H9 (cell line): ENCODE data around the gene CACNA2D3. TPM values are rescaled to one million over a fixed set of nuclear protein-coding genes. Genes with fewer than 3 reads are reported as not detected.

Source experiments
- DNase-seq: peaks from one replicate; pipeline ENCODE4 v3.0.0-alpha.2; 2017
- H2AFZ ChIP-seq: one replicate; pipeline ENCODE4 v1.6.1; 2013; ENCODE audit warnings: mild to moderate bottlenecking, low read length, control low read depth, moderate library complexity
- H2AK5ac ChIP-seq: 2 replicates; pipeline ENCODE4 v1.6.1; 2013; ENCODE audit warnings: low read length, control low read depth, mixed read lengths; ENCODE audit not compliant: insufficient read length
- H2BK120ac ChIP-seq: one replicate; pipeline ENCODE4 v1.6.1; 2013; ENCODE audit warnings: low read depth, mild to moderate bottlenecking, low read length, control low read depth, inconsistent platforms; ENCODE audit not compliant: poor library complexity, severe bottlenecking
- H2BK12ac ChIP-seq: 2 replicates; pipeline ENCODE4 v1.6.1; 2013; ENCODE audit warnings: low read length, control low read depth, mixed read lengths, low read depth; ENCODE audit not compliant: insufficient read length
- H2BK15ac ChIP-seq: 2 replicates; pipeline ENCODE4 v1.6.1; 2013; ENCODE audit warnings: low read depth, low read length, control low read depth
- H2BK20ac ChIP-seq: one replicate; pipeline ENCODE4 v1.6.1; 2013; ENCODE audit warnings: low read depth, mild to moderate bottlenecking, low read length, control low read depth, inconsistent platforms; ENCODE audit not compliant: poor library complexity, severe bottlenecking
- H2BK5ac ChIP-seq: 2 replicates; pipeline ENCODE4 v1.6.1; 2013; ENCODE audit warnings: low read length, control low read depth, mixed read lengths; ENCODE audit not compliant: insufficient read length
- H3K14ac ChIP-seq: 2 replicates; pipeline ENCODE4 v1.6.1; 2013; ENCODE audit warnings: low read length, control low read depth; ENCODE audit not compliant: insufficient read depth
- H3K18ac ChIP-seq: 2 replicates; pipeline ENCODE4 v1.6.1; 2013; ENCODE audit warnings: low read depth, mild to moderate bottlenecking, mixed read lengths, low read length, control low read depth; ENCODE audit not compliant: insufficient read length
- H3K23ac ChIP-seq: 2 replicates; pipeline ENCODE4 v1.6.1; 2013; ENCODE audit warnings: low read length, control low read depth, mixed read lengths, low read depth; ENCODE audit not compliant: insufficient read length
- H3K23me2 ChIP-seq: 2 replicates; pipeline ENCODE4 v1.6.1; 2013; ENCODE audit warnings: low read depth, mild to moderate bottlenecking, mixed read lengths, low read length, control low read depth; ENCODE audit not compliant: insufficient read length, poor library complexity, severe bottlenecking
- H3K27ac ChIP-seq: 2 replicates; pipeline ENCODE4 v1.5.1; 2013; ENCODE audit warnings: low read length, control low read depth, mixed read lengths, low read depth; ENCODE audit not compliant: insufficient read length
- H3K27me3 ChIP-seq: 2 replicates; pipeline ENCODE4 v1.6.1; 2013; ENCODE audit warnings: low read length, control low read depth, inconsistent platforms; ENCODE audit not compliant: insufficient read depth
- H3K4ac ChIP-seq: 2 replicates; pipeline ENCODE4 v1.6.1; 2013; ENCODE audit warnings: low read depth, mild to moderate bottlenecking, control low read depth, inconsistent platforms, low read length, moderate library complexity
- H3K4me1 ChIP-seq: 2 replicates; pipeline ENCODE4 v1.6.1; 2013; ENCODE audit warnings: low read length, control low read depth, inconsistent platforms; ENCODE audit not compliant: insufficient read depth
- H3K4me2 ChIP-seq: 2 replicates; pipeline ENCODE4 v1.6.1; 2013; ENCODE audit warnings: low read length, control low read depth, mixed read lengths; ENCODE audit not compliant: insufficient read length, insufficient read depth
- H3K56ac ChIP-seq: 2 replicates; pipeline ENCODE4 v1.6.1; 2013; ENCODE audit warnings: low read depth, mild to moderate bottlenecking, mixed read lengths, low read length, control low read depth; ENCODE audit not compliant: insufficient read length
- H3K79me1 ChIP-seq: 2 replicates; pipeline ENCODE4 v1.6.1; 2013; ENCODE audit warnings: low read depth, mild to moderate bottlenecking, moderate library complexity, low read length, control low read depth, inconsistent platforms; ENCODE audit not compliant: insufficient read depth, poor library complexity, severe bottlenecking
- H3K79me2 ChIP-seq: 2 replicates; pipeline ENCODE4 v1.6.1; 2013; ENCODE audit warnings: low read length, control low read depth, inconsistent platforms; ENCODE audit not compliant: insufficient read depth
- H3K9ac ChIP-seq: 2 replicates; pipeline ENCODE4 v1.6.1; 2013; ENCODE audit warnings: low read length, control low read depth, mixed read lengths; ENCODE audit not compliant: insufficient read length; ENCODE audit errors: extremely low read depth
- H3K9me3 ChIP-seq: one replicate; pipeline ENCODE4 v1.6.1; 2013; ENCODE audit warnings: low read depth, low read length, inconsistent platforms; ENCODE audit not compliant: control insufficient read depth
- H3T11ph ChIP-seq: one replicate; pipeline ENCODE4 v1.6.1; 2013; ENCODE audit warnings: mild to moderate bottlenecking, low read length, control low read depth, inconsistent platforms
- H4K20me1 ChIP-seq: one replicate; pipeline ENCODE4 v1.6.1; 2013; ENCODE audit not compliant: control insufficient read depth, insufficient read length, insufficient read depth
- H4K5ac ChIP-seq: 2 replicates; pipeline ENCODE4 v1.6.1; 2013; ENCODE audit warnings: low read depth, mild to moderate bottlenecking, mixed read lengths, low read length, control low read depth; ENCODE audit not compliant: insufficient read length
- H4K8ac ChIP-seq: replicated peaks from 2 replicates; pipeline ENCODE4 v1.6.1; 2013; ENCODE audit warnings: low read length, control low read depth, mixed read lengths, low read depth; ENCODE audit not compliant: insufficient read length
- H4K91ac ChIP-seq: 2 replicates; pipeline ENCODE4 v1.6.1; 2013; ENCODE audit warnings: low read depth, mild to moderate bottlenecking, moderate library complexity, mixed read lengths, low read length, control low read depth; ENCODE audit not compliant: insufficient read length
- H3K27ac Mint-ChIP-seq, 3 experiments: 2 replicates in 2 of 3; 3 replicates in 1 of 3; pipeline ENCODE4 v1.8.0; 2020 to 2021; ENCODE audit warnings: mixed read lengths in 3 of 3, mild to moderate bottlenecking in 1 of 3, moderate library complexity in 1 of 3
- H3K27me3 Mint-ChIP-seq: 2 replicates; pipeline ENCODE4 v1.8.0; 2021; ENCODE audit warnings: low read depth, mild to moderate bottlenecking, moderate library complexity, mixed read lengths
- H3K36me3 Mint-ChIP-seq, 3 experiments: 2 replicates in 2 of 3; 3 replicates in 1 of 3; pipeline ENCODE4 v1.8.0; 2020 to 2021; ENCODE audit warnings: low read depth in 3 of 3, mixed read lengths in 3 of 3; ENCODE audit not compliant: insufficient read depth in 1 of 3
- H3K4me1 Mint-ChIP-seq, 2 experiments: 2 replicates each; pipeline ENCODE4 v1.8.0; 2020; ENCODE audit warnings: mixed read lengths in 2 of 2
- H3K4me3 Mint-ChIP-seq, 2 experiments: 2 replicates in 1 of 2; 3 replicates in 1 of 2; pipeline ENCODE4 v1.8.0; 2020 to 2021; ENCODE audit warnings: mild to moderate bottlenecking in 2 of 2, mixed read lengths in 2 of 2, moderate library complexity in 1 of 2
- H3K9me3 Mint-ChIP-seq, 2 experiments: 2 replicates in 1 of 2; 3 replicates in 1 of 2; pipeline ENCODE4 v1.8.0; 2020; ENCODE audit warnings: mild to moderate bottlenecking in 2 of 2, mixed read lengths in 2 of 2, moderate library complexity in 1 of 2
- WGBS: extraction: QIAGEN DNeasy Blood & Tissue Kit; methylation state at CpG from one replicate; pipeline ENCODE4 v1.1.7; 2013; ENCODE audit warnings: missing lambda C conversion rate, low lambda C conversion rate, mixed read lengths; ENCODE audit not compliant: insufficient read length; ENCODE audit errors: extremely low coverage; 5-methylcytosine and 5-hydroxymethylcytosine counted together
- total RNA-seq: library from RNA; stranded (reverse); gene quantifications from 2 replicates; pipeline ENCODE4 v1.2.1, GENCODE V29; 2021
- TF ChIP-seq, protein P1 (sequence below): fragments of 200-600 bp; sonication (generic); conservative IDR thresholded peaks from 3 replicates; pipeline ENCODE4 v1.8.0; 2021; ENCODE audit warnings: antibody characterized with exemption, mild to moderate bottlenecking

Gene CACNA2D3
- total RNA-seq, 1 experiment from 2014 or later: 3.2 TPM

DNA sequence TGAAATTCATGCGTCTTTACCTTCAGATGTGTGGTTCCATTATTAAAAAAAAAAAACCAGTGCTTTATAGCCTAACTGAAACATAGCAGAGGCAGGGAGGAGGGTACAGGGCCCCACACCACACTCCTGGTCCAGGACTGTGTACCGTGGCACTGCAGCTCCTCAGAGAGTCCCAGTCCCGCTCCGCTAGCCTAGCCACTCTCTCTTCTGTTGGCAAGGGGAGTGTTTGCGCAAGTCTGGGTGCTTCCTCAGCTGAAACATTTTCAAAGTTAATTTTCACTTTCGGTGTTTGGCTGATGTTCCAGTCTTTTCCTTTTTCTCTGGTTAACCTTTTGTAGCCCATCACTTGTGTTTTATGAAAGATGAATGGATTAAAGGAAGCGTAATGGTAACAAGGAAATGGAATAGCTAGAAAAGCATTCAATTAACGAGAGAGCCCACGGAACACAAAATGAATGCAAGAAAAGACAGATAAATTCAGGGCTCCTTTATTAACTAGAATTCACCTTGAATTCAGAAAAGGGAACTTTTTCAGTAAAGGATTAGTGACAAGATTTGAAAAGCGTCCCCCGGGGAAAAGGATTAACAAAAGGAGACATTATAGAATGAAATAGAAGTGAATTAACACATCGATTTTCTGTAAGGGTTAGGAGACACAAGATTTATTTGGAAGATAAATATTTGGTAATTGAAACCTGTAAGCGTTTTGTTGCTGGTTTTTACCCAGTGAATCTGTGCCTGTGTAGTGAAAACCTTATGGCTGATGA, 177.0 kb downstream of the CACNA2D3 start:
- WGBS: no CpG with 5 or more reads among the region's 13 CpGs
- Histone ChIP-seq H3K23me2 (peaks cover 3% of the 10 kb centered on the region), H3K27me3 (no peaks in the 10 kb centered on the region)

More for the DNA sequence above, 177.0 kb downstream of the CACNA2D3 start:
- Histone ChIP-seq H3K4me1 (no peaks in the 10 kb centered on the region; the same call in 1 of the 2 replicates), H2AK5ac (no peak overlapping the region), H2BK12ac (no peak overlapping the region), H4K8ac (no peak overlapping the region), H2AFZ (no peak overlapping the region), H2BK5ac (no peak overlapping the region), H3K4ac (no peak overlapping the region), H3K27ac (no peak overlapping the region), H3K79me1 (no peaks in the 10 kb centered on the region), H3K9me3 (no peaks in the 10 kb centered on the region), H3K18ac (no peak overlapping the region), H4K91ac (no peak overlapping the region), H3T11ph (no peak overlapping the region), H3K23ac (no peak overlapping the region), H3K56ac (no peak overlapping the region), H2BK20ac (no peak overlapping the region), H4K5ac (no peak overlapping the region), H3K9ac (no peak overlapping the region), H3K14ac (no peak overlapping the region), H3K79me2 (no peaks in the 10 kb centered on the region), H4K20me1 (no peaks in the 10 kb centered on the region), H2BK15ac (no peak overlapping the region), H3K4me2 (no peak overlapping the region), H2BK120ac (no peak overlapping the region)
- H3K4me3 Mint-ChIP-seq: no peak overlapping the region
- H3K4me1 Mint-ChIP-seq: peaks cover 12 to 33% of the 10 kb centered on the region in 2 experiments
- no peaks in the 10 kb centered on the region for H3K9me3 Mint-ChIP-seq
- H3K36me3 Mint-ChIP-seq: no peaks in the 10 kb centered on the region
- TF ChIP-seq, protein P1, sequence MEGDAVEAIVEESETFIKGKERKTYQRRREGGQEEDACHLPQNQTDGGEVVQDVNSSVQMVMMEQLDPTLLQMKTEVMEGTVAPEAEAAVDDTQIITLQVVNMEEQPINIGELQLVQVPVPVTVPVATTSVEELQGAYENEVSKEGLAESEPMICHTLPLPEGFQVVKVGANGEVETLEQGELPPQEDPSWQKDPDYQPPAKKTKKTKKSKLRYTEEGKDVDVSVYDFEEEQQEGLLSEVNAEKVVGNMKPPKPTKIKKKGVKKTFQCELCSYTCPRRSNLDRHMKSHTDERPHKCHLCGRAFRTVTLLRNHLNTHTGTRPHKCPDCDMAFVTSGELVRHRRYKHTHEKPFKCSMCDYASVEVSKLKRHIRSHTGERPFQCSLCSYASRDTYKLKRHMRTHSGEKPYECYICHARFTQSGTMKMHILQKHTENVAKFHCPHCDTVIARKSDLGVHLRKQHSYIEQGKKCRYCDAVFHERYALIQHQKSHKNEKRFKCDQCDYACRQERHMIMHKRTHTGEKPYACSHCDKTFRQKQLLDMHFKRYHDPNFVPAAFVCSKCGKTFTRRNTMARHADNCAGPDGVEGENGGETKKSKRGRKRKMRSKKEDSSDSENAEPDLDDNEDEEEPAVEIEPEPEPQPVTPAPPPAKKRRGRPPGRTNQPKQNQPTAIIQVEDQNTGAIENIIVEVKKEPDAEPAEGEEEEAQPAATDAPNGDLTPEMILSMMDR: no peak
- H3K27me3 Mint-ChIP-seq: no peaks in the 10 kb centered on the region; the same call in none of the 2 replicates
- no peak overlapping the region for H3K27ac Mint-ChIP-seq
- no peak for DNase-seq
